GM12875 (cell line): ENCODE measurements around the gene SLC36A1.
"Not testable (repeated sequence)": the region's sequence is repeated elsewhere in the genome, so short reads cannot be mapped to it uniquely, and the experiment has no call there.

Experiments used
- H3K4me3 ChIP-seq: one replicate; pipeline ENCODE4 v1.5.1; 2011; ENCODE audit warnings: low read depth, low read length, control low read depth
- CTCF ChIP-seq: IDR thresholded peaks from 2 replicates; pipeline ENCODE4 v1.5.1; 2011; ENCODE audit warnings: low read depth, mild to moderate bottlenecking, control low read depth, inconsistent platforms, low read length, moderate library complexity, borderline replicate concordance; ENCODE audit not compliant: insufficient read depth

The SLC36A1 gene

GRCh38 chr5:151417712-151418111 is 29.7 kb upstream of the SLC36A1 start:
- no peak for TF ChIP-seq CTCF
- H3K4me3 ChIP-seq, result no peak overlapping the region

GRCh38 chr5:151420127-151420526 is 27.3 kb upstream of the SLC36A1 start:
- no peak overlapping the region for H3K4me3 ChIP-seq
- TF ChIP-seq CTCF, result no peak

GRCh38 chr5:151424892-151425523 is 22.4 kb upstream of the SLC36A1 start:
- TF ChIP-seq CTCF, result no peak
- no peak overlapping the region for H3K4me3 ChIP-seq

GRCh38 chr5:151426347-151426746 is 21.1 kb upstream of the SLC36A1 start:
- not testable (repeated sequence) for H3K4me3 ChIP-seq

GRCh38 chr5:151427258-151427657 is 20.1 kb upstream of the SLC36A1 start:
- H3K4me3 ChIP-seq, result no peak overlapping the region
- peak; percentile 54; the same call in 1 of the 2 replicates for TF ChIP-seq CTCF

GRCh38 chr5:151430731-151431130 is 16.7 kb upstream of the SLC36A1 start:
- H3K4me3 ChIP-seq, result no peak overlapping the region
- no peak for TF ChIP-seq CTCF

- no peak for TF ChIP-seq CTCF
- no peak overlapping the region for H3K4me3 ChIP-seq
Measured at GRCh38 chr5:151431666-151432065, 15.7 kb upstream of the SLC36A1 start.
